Activated CD8-positive, alpha-beta memory T cell treated with anti-CD3 and anti-CD28 coated beads for 48 hours (primary cell): Measurements from ENCODE around the gene RHEX.

Experiments used
- DNase-seq, 3 experiments: peaks; one replicate each; pipeline ENCODE4 v3.0.0-alpha.2; 2020; ENCODE audit warnings: low read depth in 2 of 3, low spot score in 2 of 3

RHEX gene

DNA sequence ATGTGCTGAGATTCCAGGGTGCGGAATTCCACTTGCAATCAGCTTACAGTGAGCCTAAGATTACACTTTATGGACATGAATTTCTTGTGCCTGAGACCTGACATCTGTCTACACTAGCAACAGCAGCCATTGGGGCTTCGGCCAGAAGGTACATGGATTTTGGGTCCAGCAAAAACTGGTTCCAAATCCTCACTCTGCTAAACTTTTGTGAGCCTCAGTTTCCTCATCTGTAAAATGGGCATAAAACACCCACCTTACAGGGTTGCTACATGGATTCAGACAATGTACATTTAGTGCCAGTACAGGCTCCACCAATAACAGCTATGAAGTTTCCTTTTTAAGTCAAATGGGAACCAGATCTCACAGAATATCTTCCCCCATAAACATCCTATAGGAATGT, 30.8 kb downstream of the RHEX start:
- DNase-seq: no peak

- no peak for DNase-seq
Measured at GRCh38 chr1:206087091-206087490, 34.1 kb downstream of the RHEX start.

DNA sequence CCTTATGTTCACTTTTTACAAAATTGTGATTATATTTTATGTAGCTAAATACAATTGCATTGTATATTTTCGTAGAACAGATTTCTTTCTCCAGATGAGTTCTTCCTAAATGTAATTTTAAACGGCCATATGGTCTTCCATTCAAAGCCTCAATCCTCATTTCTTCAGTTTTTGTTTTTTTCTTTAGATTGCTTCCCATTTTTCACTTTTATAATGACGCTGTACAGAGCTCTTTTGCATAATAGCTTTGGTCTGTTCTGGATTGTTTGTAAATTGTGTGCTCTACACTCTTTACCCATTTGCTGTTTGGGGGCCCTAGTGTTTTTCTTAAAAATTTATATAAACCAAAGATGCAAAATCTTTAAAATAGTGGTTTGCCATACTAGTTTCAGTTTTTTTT, 36.4 kb downstream of the RHEX start:
- no peak for DNase-seq

GRCh38 chr1:206094024-206094423, 41.1 kb downstream of the RHEX start:
- DNase-seq: no peak

- DNase-seq: no peak
Measured at GRCh38 chr1:206097381-206097780, 44.4 kb downstream of the RHEX start.

GRCh38 chr1:206098242-206098919, 45.4 kb downstream of the RHEX start:
- no peak for DNase-seq

GRCh38 chr1:206100226-206100815, 47.3 kb downstream of the RHEX start:
- no peak for DNase-seq

DNA sequence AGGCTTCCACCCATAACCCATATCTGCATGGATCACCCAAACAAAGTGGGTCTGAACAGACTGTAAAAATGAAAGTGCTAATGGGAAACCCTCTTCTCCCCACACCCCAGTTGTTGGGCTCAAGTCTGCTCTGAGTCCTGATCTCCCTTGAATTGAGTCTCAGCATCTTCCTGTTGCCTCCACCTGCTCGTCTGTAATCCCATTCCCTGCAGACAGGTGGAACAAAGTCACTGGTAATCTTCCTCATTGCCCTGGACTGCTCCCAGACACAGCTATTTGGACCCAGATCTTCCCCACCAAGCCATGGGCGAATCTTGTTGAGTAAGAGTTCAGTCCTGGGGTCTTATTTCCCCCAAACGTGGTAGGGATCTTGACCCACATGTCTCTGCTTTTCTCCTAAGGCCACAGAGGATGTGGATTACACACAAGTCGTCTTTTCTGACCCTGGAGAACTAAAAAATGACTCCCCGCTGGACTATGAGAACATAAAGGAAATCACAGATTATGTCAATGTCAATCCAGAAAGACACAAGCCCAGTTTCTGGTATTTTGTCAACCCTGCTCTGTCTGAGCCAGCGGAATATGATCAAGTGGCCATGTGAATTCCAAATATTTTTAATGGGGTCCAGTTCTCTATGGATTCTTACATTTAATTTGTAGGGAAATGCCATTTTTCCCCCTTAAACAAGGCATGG, 48.5 kb downstream of the RHEX start:
- DNase-seq: no peak

DNA sequence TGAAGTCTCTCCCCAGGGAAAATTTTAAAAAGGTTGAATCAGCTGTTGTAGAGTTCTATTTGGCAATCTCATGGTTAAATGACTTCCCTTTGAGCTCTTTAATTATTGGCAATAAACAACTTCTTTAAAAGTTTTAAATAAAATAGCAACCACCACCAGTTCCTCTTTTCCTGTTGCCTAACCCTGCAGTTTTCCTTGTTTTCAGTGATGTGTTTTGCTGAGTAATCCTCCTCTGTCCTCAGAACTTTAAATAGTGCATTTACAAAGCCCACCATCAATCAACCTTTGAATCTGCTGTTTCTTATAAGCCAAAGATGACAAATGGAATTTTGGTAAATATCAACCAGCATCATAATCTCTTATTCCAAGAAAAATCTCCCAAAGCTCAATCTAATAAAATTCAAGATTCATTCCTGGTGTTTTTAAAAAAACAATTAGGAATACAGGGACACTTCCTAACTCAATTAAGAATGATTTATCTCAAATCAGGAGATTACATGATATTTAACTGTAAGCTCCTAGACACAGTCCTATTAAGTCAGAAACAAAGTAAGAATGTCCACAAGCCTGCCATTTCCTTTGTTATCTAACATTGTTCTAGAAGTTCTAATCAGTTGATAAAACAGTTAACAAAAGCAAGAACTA, 49.4 kb downstream of the RHEX start:
- no peak for DNase-seq

DNA sequence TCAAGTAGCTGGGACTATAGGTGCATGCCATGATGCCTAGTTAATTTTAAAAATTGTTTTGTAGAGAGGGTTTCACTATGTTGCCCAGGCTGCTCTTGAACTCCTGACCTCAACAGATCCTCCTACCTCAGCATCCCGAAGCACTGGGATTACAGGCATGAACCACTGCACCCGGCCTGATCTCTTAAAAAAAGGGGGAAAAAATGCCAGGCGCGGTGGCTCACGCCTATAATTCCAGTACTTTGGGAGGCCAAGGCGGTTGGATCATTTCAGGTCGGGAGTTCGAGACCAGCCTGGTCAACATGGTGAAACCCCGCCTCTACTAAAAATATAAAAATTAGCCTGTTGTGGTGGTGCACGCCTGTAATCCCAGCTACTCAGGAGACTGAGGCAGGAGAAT, 51.0 kb downstream of the RHEX start:
- DNase-seq: no peak

- no peak for DNase-seq
Measured at GRCh38 chr1:206105464-206105995, 52.6 kb downstream of the RHEX start.

GRCh38 chr1:206106328-206107167, 53.6 kb downstream of the RHEX start:
- DNase-seq: peak; percentile 36 to 76 (median 68)

GRCh38 chr1:206107168-206107544, 54.2 kb downstream of the RHEX start:
- no peak for DNase-seq

DNA sequence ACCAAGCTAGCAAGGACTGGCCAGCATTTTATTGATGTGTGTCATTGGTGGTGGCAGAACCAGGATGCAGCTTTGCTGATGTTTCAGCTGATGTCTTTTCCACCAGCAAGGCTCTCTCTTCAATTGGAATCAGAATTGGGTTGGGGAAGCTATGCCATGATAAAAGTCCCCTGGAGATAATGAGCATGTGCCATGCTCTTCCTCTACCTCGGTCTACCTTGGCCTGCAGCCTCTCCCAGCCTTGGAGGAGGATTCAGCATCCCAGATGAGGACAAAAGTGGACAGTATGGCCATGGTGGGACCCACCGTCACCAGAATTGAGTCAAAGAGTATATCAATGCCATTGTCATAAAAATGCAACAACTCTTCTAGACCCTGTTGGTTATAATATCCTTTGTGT, 55.7 kb downstream of the RHEX start:
- no peak for DNase-seq

DNA sequence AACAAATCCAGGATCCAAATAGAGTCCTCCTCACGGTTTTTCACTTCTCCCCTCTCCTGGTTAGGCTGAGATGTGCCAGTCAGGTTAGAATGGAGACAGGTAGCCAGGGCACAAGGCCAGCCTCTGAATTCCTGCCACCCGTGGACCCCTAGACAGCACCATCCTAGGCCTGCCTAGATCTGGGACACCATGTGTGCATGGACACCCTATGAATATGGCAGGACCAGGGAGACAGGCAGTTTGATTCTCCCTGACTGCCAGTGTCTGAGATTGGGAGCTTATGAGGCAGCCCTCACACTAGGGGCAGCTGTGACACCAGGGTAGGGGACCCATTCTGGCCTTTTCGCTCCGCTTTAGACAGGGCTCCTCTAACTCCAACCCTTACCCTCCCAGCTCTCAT, 56.7 kb downstream of the RHEX start:
- no peak for DNase-seq

DNA sequence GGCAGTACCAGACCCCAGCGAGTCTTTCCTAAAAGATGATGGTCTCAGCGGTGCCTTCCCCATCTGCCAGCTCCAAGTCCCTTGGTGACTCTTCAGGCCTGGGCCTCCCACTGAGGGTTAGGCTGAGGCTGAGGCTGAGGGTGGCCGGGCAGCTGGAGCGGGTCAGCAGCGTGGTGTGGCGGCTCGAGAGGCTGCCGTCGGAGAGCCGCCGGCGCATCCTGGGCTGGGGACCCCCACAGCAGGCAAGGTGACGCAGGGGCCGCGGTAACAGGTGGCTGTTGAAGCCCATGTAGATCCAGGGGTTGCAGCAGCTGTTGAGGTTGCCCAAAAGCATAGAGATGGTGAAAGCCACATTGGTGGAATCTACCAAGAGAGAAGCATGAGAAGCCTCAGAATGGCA, 57.2 kb downstream of the RHEX start:
- no peak for DNase-seq

GRCh38 chr1:206110820-206111219, 57.8 kb downstream of the RHEX start:
- DNase-seq: no peak

- DNase-seq: no peak
Measured at GRCh38 chr1:206111271-206111927, 58.4 kb downstream of the RHEX start.

- DNase-seq: no peak
Measured at GRCh38 chr1:206112600-206113301, 59.8 kb downstream of the RHEX start.
